Erythroblast (primary cell): ENCODE results near the gene MCM3AP.

Source experiments
- DNase-seq, 2 experiments: peaks; one replicate each; lab custom pipeline; 2025; lab: John Stamatoyannopoulos, UW
- GATA1 ChIP-seq: IDR thresholded peaks from 2 replicates; pipeline ENCODE4 v1.6.1; 2011; ENCODE audit warnings: low read depth, mild to moderate bottlenecking, control low read depth, low read length, moderate library complexity
- POLR2A ChIP-seq: IDR thresholded peaks from 2 replicates; pipeline ENCODE4 v1.6.1; 2011; ENCODE audit warnings: mild to moderate bottlenecking, low read length

Gene MCM3AP

DNA sequence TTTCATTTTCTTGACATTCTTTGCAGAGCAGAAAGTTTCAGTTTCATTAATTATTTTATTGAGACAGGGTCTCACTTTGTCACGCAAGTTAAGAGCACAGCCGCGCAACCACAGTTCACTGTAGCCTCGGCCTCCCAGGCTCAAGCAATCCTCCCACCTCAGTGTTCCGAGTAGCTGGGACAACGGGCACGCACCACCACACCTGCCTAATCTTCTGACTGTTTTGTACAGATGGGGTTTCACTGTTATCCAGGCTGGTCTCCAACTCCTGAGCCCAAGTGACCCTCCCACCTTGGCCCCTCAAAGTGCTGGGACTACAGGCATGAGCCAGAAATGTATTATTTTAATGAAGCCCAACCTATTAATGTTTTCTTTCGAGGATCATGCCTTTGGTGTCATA is 98.2 kb downstream of the MCM3AP start:
- no peak for DNase-seq
- no peak for TF ChIP-seq GATA1
- no peak for TF ChIP-seq POLR2A

DNA sequence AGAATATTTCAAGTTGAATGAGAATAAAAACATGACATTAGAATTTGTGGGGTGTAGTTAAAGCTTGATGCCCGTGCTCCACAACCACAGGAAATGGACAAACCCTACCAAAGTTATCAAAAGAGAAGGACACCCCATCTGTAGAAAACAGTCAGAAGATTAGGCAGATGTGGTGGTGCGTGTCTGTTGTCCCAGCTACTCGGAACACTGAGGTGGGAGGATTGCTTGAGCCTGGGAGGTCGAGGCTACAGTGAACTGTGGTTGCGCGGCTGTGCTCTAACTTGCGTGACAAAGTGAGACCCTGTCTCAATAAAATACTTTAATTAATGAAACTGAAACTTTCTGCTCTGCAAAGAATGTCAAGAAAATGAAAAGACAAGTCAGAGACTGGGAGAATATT is 99.7 kb downstream of the MCM3AP start:
- TF ChIP-seq POLR2A (no peak), GATA1 (no peak)

More for the DNA sequence above, 99.7 kb downstream of the MCM3AP start:
- DNase-seq, result no peak
